Stimulated activated CD8-positive, alpha-beta memory T cell treated with anti-CD3 and anti-CD28 coated beads, Interleukin-15, amount 100 ng/mL, for 24 hours (primary cell): ENCODE measurements around the gene PSAT1.

Source experiments
- DNase-seq: peaks from one replicate; pipeline ENCODE4 v3.0.0-alpha.2; 2020; ENCODE audit warnings: low read depth

Gene PSAT1

DNA sequence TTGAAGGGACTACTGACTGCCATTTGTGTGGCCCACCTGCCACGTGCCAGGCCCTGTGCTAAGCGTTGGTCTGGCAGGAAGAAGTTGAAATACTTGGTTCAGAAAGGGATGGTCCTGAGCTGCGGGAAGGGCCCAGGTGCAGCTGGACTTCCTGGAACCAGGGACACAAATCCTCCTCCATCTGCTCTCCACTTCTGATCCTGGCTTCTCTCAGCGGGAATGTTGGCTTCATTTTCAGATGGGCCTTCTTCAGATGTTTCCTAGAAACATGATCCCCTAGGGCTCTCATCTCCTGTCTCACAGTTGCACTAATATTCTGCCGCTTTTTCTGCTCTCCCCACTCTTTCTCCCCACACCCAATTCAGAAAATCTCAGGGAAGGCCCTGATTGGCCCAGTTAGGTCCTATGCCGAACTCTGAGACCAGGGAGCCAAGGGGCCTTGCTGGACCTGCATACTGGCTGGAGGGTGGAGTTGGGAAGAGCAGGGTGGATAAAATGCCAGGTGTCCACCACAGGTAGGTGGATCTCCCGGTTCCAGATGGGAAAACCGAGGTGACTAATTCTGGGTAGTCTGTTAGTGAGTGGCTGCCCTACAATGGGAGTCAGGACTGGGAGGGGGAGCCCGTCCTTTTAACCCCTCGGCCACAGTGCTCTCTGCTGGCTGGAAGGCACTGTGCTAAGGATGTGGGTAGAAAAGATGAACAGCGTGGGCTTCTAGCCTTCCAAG is 19.4 kb downstream of the PSAT1 start:
- DNase-seq: no peak

DNA sequence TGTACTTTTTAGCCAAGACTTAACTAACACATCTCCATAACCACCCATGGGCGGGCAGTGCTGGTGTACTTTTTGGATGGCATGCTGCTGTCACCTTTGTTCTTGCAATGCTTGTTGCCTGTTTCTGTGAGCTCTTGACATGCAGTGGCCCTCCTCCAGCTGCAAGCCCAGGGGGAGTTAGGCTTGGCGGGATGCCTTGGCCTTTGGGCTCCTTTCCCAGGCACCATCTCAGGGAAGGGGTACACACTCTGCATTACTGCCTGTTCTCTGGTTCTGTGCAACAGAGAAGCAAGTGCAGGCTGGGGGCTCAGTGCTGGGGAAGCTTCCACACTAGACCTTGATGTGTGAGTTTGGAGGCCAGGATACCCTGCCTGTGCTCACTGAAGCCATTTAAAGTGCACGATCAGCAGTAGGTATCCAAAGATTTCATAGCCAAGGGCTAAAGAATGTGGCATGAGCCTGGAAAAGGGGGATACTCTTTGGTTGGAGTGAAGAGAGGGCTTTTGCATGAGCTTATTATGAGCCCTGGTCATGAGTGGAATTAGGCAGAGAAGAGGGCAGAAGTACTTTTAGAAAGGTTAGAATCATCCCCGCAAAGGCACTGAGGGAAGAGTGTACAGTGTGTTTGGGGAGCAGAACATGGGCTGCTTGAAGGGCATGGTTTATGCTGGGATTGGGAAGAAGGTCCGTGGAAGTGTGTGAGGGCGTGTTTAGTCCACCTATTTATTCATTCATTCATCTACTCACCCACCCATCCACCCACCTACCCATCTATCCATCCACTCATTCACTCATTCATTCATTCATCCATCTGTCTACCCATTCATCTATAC is 22.5 kb downstream of the PSAT1 start:
- no peak for DNase-seq

DNA sequence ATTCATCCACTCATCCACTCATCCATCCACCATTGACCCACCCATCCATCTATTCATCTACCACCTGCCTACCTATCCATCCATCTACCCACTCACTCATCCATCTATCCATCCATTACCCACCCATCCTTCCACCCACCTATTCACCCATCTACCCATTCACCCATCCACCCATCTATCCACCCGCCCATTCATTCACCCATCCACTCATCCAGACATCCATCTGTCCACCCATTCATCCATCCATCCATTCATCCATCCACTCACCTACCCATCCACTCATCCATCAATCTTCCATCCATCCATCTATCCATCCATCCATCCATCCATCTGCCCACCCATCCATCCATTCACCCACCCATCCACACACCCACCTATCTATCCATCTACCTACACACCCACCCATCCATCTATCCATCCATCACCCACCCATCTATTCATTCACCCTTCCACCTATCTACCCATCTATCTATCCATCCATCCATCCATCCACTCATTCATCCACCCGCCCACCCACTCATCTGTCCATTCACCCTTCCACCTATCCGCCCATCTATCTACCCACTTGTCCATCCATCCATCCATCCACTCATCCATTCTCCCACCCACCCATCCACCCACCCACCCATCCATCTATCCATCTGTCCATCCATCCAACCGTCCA is 23.2 kb downstream of the PSAT1 start:
- DNase-seq: no peak

DNA sequence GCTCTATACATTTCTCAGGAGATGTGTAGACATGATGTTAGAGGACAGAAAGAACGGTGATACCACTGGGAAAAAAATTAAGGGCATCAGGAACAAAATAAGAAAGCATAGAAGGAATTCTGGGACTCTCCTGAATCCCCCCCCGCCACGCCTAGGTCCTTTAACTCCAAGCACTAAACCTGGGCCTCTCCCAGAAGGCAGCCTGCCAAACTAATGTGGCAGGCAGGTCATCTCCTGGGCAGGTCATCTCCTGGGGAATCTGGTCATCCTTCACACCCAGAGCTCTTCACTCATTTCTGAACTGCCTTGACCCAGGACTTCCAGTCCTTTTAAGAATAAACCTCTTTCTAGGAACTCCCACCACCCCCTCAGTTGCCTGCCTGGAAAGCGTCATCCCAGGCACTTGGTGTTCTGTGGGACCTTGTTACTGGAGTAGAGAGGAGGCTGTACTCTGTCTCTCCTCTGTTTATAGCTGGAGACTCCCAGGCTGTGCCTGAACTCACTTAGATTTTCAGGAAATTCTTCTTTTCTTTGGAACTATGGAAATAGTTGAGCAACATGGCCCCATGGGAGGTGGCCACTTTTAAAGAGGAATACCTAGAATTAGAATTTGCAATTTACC is 24.1 kb downstream of the PSAT1 start:
- DNase-seq: no peak

DNA sequence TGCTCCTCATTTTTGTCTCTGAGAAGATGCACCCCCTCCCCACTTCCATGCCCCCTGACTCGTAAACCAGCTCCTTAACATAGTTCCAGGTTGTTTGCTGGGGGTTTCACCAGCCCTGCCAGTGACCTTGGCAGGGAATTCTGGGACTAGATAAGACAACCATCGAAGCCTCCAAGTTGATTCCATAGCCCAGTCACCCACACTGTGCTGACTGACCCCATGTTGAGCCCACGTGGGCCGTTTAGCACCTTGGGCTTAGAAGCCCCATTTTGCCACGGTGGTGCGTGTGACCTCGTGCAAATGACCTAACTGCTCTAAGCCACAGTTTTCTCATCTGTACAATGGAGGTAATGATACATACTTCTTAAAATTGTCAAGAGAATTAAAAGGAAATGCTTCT is 24.6 kb downstream of the PSAT1 start:
- no peak for DNase-seq

DNA sequence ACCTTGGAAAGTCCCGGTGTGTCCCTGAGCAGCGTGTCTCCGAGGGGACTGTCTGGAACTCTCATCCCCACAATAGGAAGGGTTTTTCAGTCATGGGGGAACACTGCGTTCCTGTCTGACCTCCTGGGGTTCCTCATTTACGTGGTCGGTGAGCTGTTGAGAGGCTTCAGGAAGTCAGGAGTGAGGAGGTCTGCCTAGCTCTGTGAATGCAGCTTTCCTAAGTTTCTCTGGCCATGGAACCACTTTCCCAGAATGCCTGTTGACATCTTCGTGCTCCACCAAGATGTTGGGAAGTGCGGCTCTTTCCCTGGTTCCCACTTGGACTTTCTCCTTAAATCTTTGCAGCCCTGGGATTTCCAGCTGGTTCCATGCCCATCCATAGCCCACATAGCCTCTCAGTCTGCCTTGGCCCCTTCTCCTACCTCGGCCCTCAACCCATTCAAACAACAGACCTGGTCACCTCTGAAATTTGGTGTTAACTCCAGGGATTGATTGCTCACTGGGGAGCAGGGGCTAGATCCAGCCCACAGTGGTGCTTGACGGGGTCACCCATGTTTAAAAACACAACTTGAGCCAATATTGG is 27.2 kb downstream of the PSAT1 start:
- no peak for DNase-seq

DNA sequence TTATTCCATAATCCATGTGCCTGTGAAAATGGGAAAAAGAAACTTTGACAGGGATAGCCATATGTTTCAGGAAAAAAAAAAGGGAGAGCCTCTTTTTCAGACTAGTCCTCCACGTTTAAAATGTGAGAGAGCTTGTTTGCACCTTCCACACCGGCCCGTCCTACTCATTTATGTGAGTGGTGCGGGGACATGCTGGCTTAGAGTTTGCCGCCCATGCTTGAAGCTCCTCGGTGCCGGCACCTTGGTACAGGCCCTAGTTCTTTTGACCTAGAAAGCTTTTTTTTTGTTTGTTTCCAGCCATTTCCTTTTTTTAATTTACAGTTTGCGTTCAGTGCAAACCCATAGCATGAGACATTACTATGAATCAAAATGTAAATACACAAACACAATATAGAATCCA is 27.8 kb downstream of the PSAT1 start:
- DNase-seq: no peak

DNA sequence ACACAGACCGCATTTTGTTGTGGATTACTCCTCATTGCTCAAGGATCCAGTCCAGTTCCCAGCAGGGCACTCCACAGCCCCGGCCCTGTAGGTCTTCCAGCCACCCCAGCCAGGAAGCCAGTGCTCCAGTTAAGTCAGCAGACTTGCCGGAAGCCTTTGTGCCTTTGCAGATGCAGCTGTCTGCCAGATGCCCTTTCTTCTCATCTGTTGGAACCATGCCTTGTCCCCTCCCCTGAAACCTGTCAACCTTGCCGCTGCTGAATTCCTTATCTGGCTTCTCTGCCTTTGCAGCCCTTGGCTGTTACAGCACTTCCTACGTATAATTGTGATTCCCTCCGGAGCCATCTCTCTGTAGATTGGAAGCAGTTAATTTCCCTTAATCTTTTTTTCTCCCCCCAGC is 28.4 kb downstream of the PSAT1 start:
- DNase-seq: no peak

DNA sequence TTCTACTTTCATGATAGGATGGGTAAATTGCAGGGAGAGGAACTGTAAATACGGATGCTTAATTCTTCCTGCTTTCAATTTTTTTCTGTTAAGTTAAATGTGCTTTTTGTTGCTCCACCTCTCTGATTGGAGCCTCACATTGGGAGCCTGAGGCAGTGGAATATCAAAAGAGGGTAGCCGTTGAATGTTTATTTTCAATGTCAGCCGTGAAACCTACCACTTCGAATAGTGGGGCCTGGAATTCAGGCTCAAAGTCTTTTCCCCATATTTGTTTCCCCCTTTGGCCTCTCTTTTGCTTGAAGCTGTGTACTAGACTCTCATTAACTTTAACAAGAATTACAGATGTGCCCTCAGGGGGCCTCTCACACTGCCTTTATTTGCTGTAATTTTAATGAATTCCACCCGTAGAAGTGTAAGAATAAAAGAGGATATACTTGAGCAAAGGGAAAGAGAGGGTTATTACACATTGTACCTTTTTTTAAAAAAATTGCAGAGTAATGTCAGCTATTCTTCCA is 29.0 kb downstream of the PSAT1 start:
- no peak for DNase-seq

DNA sequence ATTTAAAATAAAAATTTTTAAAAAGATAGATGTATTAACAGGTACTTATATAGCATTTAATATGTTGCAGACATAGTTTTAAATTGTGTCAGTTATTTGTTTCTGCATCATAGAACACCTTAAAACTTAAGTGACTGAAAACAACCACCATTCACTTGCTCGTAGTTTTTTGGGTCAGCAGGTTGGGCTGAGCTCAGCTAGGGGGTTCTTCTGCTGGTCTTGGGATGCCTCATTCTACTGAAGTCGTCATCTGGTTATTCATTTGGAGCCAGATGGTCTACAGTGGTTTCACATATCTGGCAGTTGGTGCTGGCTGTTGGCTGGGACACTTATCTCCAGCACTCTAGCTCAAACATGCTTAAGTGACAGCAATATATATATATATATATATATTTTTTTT is 29.6 kb downstream of the PSAT1 start:
- DNase-seq: no peak

DNA sequence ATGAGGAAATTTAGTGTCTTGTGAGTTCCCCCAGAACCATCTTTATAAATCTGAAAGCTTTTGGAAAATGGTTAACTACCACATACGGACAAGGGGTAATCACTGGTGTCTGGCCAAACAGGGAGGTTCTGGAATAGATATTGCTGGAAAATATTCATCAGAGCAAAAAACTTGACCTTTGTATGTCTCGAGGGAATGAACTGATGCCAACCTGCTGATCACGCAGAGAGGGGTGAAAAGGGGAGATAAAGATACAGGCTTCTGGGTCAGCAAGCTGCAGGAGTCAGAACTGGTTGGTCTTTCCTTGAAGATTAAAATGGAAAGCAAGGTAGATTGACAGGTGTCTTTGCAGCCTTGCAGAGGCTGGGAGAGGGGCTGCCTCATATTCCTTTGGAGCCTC is 35.5 kb downstream of the PSAT1 start:
- no peak for DNase-seq

DNA sequence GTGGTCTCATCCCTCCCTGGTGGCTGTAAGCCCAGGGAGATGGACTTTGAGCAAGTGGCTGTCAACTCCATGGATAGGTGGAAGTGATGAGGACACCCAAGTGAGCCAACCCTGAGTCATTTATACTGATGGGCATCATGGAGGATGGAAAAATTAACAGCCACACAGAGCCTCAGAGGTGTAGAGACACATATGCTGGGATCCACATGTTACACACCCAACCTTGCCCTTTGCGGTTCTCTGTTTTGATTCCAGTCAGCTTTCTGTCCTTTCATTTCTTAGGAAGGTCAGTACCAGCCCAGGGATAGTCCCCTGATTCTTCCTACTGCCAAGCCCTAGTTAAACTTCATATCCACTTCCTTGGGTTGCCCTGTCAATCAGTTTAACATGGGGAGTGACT is 51.9 kb downstream of the PSAT1 start:
- no peak for DNase-seq

DNA sequence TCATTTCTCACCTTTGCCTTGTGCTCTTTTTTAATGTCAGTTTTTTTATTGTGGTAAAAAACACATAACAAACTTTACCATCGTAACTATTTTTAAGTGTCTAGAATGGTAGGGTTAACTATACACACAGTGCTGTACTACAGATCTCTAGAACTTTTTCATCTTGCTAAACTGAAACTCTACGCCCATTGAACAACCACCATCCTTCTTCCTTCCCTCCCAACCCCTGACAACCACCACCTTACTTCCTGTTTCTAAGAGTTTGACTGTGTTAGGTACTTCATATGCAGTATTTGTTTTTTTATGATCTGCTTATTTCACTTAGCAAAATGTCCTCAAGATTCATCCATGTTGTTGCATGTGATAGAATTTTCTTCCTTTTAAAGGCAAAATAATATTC is 54.9 kb downstream of the PSAT1 start:
- DNase-seq: no peak

DNA sequence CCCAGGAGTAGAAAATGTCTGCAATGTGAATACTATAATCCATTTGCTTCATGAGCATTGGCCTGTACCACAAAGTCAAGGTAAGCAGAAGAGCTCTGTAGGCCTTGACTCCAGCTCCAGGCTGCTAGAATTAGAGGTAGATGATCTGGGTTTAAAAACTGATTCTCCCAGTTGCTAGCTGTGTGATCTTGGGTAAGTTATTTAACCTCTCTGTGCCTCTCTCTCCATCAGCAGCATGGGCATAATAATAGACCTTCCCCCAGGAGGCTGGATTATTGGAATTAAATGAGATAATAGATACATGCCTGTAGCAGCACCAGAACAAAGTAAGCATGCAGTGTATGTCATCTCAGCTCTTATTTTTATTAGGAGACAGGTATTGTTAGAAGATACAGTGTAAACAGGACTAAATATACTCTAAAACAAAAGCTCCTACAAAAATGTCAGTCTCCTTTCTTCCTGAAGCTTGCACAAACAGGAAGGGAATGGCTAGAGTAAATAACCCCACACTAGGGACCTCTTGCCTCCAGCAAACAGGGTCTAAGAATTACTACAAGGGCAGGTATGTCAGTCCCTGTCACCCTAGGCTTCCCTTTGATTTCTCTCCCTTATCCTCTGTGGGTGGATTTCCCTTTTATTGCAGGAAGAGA is 57.5 kb downstream of the PSAT1 start:
- no peak for DNase-seq

DNA sequence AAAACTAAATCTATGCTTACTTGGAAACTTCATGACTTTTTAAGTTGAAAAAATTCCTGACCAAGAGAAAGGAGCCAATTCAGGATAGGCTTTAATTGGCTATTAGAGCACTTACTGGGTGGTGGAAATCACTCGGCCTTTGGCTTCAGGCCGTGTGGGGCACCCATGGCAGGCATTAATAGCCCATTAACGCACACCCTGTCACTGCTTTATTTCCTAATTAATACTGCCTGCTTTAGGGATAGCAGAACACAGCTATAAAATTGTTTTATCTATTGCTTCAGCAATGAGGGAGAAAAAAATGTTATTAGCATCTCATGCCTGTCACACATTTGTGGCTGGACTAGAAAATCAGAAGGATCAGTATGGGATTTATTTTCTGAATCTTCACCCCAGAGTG is 58.1 kb downstream of the PSAT1 start:
- DNase-seq: no peak

DNA sequence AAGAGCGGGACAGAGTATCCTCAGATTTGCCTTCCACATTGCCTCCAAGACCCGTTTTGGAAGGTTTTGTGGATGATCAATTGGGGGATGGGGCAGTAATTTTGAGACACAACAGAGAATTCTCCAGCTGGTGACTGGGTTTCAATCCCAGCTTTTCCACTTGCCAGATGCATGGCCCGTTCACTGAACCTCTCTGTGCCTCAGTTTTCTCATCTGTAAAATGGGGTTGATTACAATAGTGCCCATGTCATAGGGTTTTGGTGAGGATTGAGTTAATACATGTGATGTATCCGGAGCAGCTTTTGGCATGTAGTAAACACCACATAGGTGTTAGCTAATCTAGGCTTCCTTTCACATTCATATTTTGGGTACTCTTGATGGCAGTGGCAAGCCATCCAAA is 59.7 kb downstream of the PSAT1 start:
- no peak for DNase-seq

DNA sequence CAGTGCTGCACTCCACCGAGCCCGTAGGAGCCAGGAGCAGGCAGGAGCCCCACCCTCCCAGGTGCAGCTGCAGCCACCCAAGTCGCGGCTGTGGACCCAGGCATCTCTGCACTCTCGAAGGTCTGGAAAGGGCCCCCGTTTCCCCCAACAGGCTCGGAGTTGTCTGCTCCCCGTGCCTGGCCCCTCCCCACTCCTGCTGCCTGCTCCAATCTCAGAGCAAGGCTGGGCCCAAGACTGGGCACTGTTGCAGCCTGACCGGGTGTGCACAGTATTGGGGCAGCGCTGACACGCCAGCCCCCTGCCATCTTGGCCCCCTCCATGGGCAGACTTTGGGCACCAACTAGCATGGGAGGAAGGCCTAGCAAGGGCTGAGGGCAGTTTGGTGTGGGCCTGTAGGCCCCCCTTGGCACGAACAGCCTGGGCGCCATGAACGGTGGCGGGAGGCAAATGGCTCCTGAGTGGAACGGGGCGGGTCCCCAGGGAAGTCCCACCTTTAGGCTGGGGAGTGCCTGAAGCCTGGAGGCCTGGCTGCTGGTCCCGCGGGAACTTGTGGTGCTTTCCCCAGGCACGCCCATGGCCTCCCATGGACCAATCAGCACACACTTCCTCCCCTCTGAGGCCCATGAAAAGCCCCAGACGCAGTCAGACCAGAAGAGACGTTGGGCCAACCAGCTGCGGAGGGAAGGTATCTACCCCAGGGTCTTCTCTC is 60.4 kb downstream of the PSAT1 start:
- DNase-seq: no peak

DNA sequence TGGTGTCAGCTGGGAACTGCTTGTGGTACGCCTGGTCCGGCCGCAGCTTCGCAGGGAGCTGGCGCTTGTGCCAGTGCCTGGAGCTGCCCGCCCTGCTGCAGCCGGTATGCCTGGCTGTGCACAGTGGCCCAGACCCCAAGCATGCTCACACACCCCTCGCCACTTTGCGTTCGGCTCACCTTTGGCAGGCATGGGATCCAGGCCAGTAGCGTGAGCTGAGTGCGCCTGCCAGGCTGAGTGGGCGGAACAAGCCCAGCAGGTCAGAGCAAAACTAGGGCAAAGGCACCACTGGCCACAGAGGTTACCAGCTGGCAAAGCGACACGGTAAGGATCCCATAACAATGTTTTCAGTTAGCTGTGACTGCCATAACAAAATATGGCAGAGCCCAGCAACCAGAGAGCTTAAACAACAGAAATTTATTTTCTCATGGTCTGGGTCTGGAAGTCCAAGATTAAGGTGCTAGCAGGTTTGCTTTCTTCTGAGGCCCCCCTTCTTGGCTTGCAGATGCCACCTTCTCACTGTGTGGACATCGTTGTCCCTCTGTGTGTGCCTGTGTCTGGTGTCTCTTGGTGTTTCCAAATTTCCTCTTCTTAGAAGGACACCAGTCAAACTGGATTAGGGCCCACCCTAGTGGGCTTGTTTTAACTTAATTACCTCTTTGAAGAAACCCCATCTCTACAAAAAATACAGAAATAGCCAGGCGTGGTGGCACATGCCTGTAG is 61.6 kb downstream of the PSAT1 start:
- DNase-seq: no peak

DNA sequence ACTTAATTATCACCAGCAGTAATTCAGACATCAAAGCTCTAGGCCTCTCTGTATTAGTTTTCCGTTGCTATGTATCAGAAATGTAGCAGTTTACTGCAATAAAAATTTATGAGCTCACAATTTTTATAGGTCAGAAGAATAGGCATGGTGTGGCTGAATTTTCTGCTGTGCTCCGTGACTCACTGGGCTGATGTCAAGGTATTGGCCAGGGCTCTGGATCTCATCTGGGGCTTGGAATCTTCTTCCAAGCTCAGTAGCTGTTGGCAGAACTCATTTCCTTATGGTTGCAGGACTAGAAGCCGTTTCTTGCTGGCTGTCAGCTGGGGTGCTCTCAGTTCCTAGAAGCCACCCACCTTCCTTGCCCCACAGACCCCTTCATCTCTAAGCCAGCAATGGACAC is 66.3 kb downstream of the PSAT1 start:
- DNase-seq: no peak
